ENCODE results near the gene PCSK7.

The PCSK7 gene

GRCh38 chr11:117199053-117199915 is 32.6 kb downstream of the PCSK7 start, which contains the start of gene TAGLN:
TAGLN (plus strand) TSS chr11:117199370; CDS start chr11:117203014, 3,644 bp downstream.
- H3K4me2 ChIP-seq (ENCODE audit: low read depth, low read length, poor library complexity, severe bottlenecking): no peak within 1 kb of the TSS
- no peaks in the 10 kb centered on the region for H3F3A ChIP-seq (ENCODE audit: low read depth)
- no peak within 1 kb of the TSS for H2AFZ ChIP-seq (ENCODE audit: low read length)
- no peak within 1 kb of the TSS for H3K9ac ChIP-seq (ENCODE audit: low read depth, low read length, poor library complexity, severe bottlenecking)
- H3K4me3 ChIP-seq (ENCODE audit: low read length, poor library complexity, severe bottlenecking): no peak within 1 kb of the TSS
- no peaks in the 10 kb centered on the region for H4K20me1 ChIP-seq (ENCODE audit: insufficient read depth, low read length, poor library complexity, severe bottlenecking)
- H3K36me3 ChIP-seq (ENCODE audit: insufficient read depth, low read length): no peaks in the 10 kb centered on the region
- no peaks in the 10 kb centered on the region for H3K9me3 ChIP-seq (ENCODE audit: insufficient read depth, low read depth, low read length)
- H3K4me1 ChIP-seq (ENCODE audit: insufficient read depth, low read length, poor library complexity, severe bottlenecking): no peaks in the 10 kb centered on the region
- no peaks in the 10 kb centered on the region for H3K9me2 ChIP-seq (replicated peaks; ENCODE audit: low read depth, low read length)
- H3K27me3 ChIP-seq (ENCODE audit: insufficient read depth, low read length, poor library complexity, severe bottlenecking): no peaks in the 10 kb centered on the region
- no peaks in the 10 kb centered on the region for H3K79me2 ChIP-seq (ENCODE audit: insufficient read depth, low read length)
- TF ChIP-seq CTCF (conservative IDR thresholded peaks at IDR 0.05; ENCODE audit: low read length) (no peak), EZH2phosphoT487 (IDR thresholded peaks at IDR 0.05; ENCODE audit: borderline replicate concordance) (no peak)

- H3K4me3 ChIP-seq (ENCODE audit: low read length, poor library complexity, severe bottlenecking): no peak overlapping the region
- no peaks in the 10 kb centered on the region for H4K20me1 ChIP-seq (ENCODE audit: insufficient read depth, low read length, poor library complexity, severe bottlenecking)
- no peaks in the 10 kb centered on the region for H3K4me1 ChIP-seq (ENCODE audit: insufficient read depth, low read length, poor library complexity, severe bottlenecking)
- H3F3A ChIP-seq (ENCODE audit: low read depth): no peaks in the 10 kb centered on the region
- H3K9ac ChIP-seq (ENCODE audit: low read depth, low read length, poor library complexity, severe bottlenecking): no peak overlapping the region
- H3K79me2 ChIP-seq (ENCODE audit: insufficient read depth, low read length): no peaks in the 10 kb centered on the region
- no peak for TF ChIP-seq CTCF (conservative IDR thresholded peaks at IDR 0.05; ENCODE audit: low read length)
- TF ChIP-seq EZH2phosphoT487 (IDR thresholded peaks at IDR 0.05; ENCODE audit: borderline replicate concordance): no peak
- no peaks in the 10 kb centered on the region for H3K36me3 ChIP-seq (ENCODE audit: insufficient read depth, low read length)
- H3K27me3 ChIP-seq (ENCODE audit: insufficient read depth, low read length, poor library complexity, severe bottlenecking): no peaks in the 10 kb centered on the region
- H3K9me3 ChIP-seq (ENCODE audit: insufficient read depth, low read depth, low read length): no peaks in the 10 kb centered on the region
- no peak overlapping the region for H2AFZ ChIP-seq (ENCODE audit: low read length)
- H3K9me2 ChIP-seq (replicated peaks; ENCODE audit: low read depth, low read length): no peaks in the 10 kb centered on the region
- H3K4me2 ChIP-seq (ENCODE audit: low read depth, low read length, poor library complexity, severe bottlenecking): no peak overlapping the region
These were observed 33.3 kb downstream of the PCSK7 start for GRCh38 chr11:117198613-117199012.

DNA sequence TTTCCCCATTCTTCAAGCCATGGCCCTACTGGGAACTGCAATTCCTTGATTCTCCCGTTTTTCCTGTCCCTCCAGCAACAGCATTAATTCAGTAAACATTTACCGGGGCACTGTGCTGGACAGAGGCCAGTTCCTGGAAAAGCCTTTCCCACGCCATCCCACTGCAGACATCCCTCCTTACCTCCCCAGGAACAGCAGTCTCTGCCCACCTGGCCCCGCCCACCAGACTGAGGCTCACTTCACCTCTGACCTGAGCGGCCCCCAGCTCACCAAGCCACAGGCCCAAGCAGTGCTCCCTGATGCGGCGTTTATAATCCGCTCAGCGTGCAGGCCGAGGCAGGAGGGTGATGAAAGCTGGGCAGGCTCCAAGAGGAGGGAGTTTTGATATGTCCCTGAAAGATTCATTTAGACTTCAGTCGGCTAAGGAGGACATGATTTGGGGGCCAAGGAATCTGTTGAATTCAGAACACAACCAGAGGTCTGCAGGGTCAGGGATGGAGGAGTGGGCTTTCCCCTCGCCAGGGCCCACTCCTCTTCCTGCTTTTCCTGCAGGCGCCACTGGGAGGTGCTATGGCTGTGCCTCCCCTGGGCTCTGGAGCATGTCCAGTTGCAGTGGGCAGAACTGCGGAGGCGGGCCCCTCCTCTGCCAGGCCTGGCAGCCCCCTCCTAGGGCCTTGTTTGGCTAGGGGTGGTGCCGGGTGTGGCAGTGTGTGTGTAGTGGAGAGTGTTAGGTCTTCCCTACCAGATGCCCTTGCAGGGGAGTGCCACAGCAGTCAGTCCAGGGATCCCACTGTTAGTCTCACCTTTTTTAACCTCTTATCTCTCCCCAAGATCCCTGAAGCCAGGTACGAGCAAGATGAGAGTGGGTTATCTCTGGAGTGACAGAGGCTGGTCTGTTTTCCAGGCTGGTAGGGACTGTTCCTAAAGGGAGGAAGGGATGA is 34.1 kb downstream of the PCSK7 start:
- Histone ChIP-seq H3K4me2 (ENCODE audit: low read depth, low read length, poor library complexity, severe bottlenecking) (no peak overlapping the region), H3K9me2 (replicated peaks; ENCODE audit: low read depth, low read length) (no peaks in the 10 kb centered on the region), H3K4me1 (ENCODE audit: insufficient read depth, low read length, poor library complexity, severe bottlenecking) (no peaks in the 10 kb centered on the region), H3K79me2 (ENCODE audit: insufficient read depth, low read length) (no peaks in the 10 kb centered on the region), H2AFZ (ENCODE audit: low read length) (no peak overlapping the region), H3K27me3 (ENCODE audit: insufficient read depth, low read length, poor library complexity, severe bottlenecking) (no peaks in the 10 kb centered on the region), H3K4me3 (ENCODE audit: low read length, poor library complexity, severe bottlenecking) (no peak overlapping the region), H3K36me3 (ENCODE audit: insufficient read depth, low read length) (no peaks in the 10 kb centered on the region), H4K20me1 (ENCODE audit: insufficient read depth, low read length, poor library complexity, severe bottlenecking) (no peaks in the 10 kb centered on the region), H3K9me3 (ENCODE audit: insufficient read depth, low read depth, low read length) (no peaks in the 10 kb centered on the region), H3K9ac (ENCODE audit: low read depth, low read length, poor library complexity, severe bottlenecking) (no peak overlapping the region), H3F3A (ENCODE audit: low read depth) (no peaks in the 10 kb centered on the region)
- TF ChIP-seq CTCF (conservative IDR thresholded peaks at IDR 0.05; ENCODE audit: low read length) (peak; percentile 51), EZH2phosphoT487 (IDR thresholded peaks at IDR 0.05; ENCODE audit: borderline replicate concordance) (no peak)

Data from Loucy (cell line).